Occipital lobe (tissue), 2 donors: ENCODE results near the gene NR1D2. TPM values are rescaled to one million over a fixed set of nuclear protein-coding genes. Genes with fewer than 3 reads are reported as not detected.
A peak's percentile ranks its signal among the peaks of the same experiment; 100 is the strongest.

Experiments used
- DNase-seq: peaks from one replicate; lab custom pipeline; 2025; lab: John Stamatoyannopoulos, UW
- total RNA-seq: library from RNA; depleted of rRNA; stranded (reverse); fragments of >200 nt; gene quantifications from one replicate; pipeline ENCODE4 v1.2.3, GENCODE V29; 2014

NR1D2 gene
- total RNA-seq, 1 donor from 2014 or later: 41.5 TPM

- no peak for DNase-seq
Observed at GRCh38 chr3:23964537-23965235, 19.6 kb downstream of the NR1D2 start.

- DNase-seq: no peak
Observed at GRCh38 chr3:23966328-23966727, 21.2 kb downstream of the NR1D2 start.

GRCh38 chr3:23968463-23969184 is 23.5 kb downstream of the NR1D2 start:
- DNase-seq: no peak

- DNase-seq: no peak
Observed at GRCh38 chr3:23969393-23969792, 24.3 kb downstream of the NR1D2 start.

GRCh38 chr3:23971684-23972083 is 26.6 kb downstream of the NR1D2 start:
- DNase-seq: no peak

- DNase-seq: no peak
Observed at GRCh38 chr3:23976555-23976954, 31.5 kb downstream of the NR1D2 start.

GRCh38 chr3:23979569-23979968 is 34.5 kb downstream of the NR1D2 start:
- DNase-seq: no peak

GRCh38 chr3:23981136-23981535 is 36.0 kb downstream of the NR1D2 start:
- no peak for DNase-seq

GRCh38 chr3:23981955-23982354 is 36.9 kb downstream of the NR1D2 start:
- DNase-seq: no peak

- no peak for DNase-seq
Observed at GRCh38 chr3:23984934-23985333, 39.8 kb downstream of the NR1D2 start.

GRCh38 chr3:23985747-23986544 is 40.9 kb downstream of the NR1D2 start:
- DNase-seq: no peak

- no peak for DNase-seq
Observed at GRCh38 chr3:23987356-23987755, 42.3 kb downstream of the NR1D2 start.

- DNase-seq: no peak
Observed at GRCh38 chr3:23991306-23991682, 46.2 kb downstream of the NR1D2 start.

GRCh38 chr3:23991683-23992628 is 46.9 kb downstream of the NR1D2 start:
- DNase-seq: peak; percentile 52

GRCh38 chr3:23993556-23994243 is 48.6 kb downstream of the NR1D2 start:
- DNase-seq: no peak

GRCh38 chr3:23994244-23994569 is 49.1 kb downstream of the NR1D2 start:
- DNase-seq: no peak

GRCh38 chr3:23995219-23995618 is 50.1 kb downstream of the NR1D2 start:
- DNase-seq: no peak

- no peak for DNase-seq
Observed at GRCh38 chr3:23996095-23996524, 51.0 kb downstream of the NR1D2 start.

GRCh38 chr3:23999012-23999641 is 54.0 kb downstream of the NR1D2 start:
- peak; percentile 68 for DNase-seq

GRCh38 chr3:24002129-24002528 is 57.0 kb downstream of the NR1D2 start:
- no peak for DNase-seq
